Adrenal gland (tissue), 12 donors: ENCODE results near the gene MAP4. TPM values are rescaled to one million over a fixed set of nuclear protein-coding genes. Genes with fewer than 3 reads are reported as not detected.

Experiments used
- DNase-seq, 7 donors: peaks; one replicate each; pipeline ENCODE4 v3.0.0-alpha.2; 2019 to 2020
- H3K27ac ChIP-seq, 5 donors: fragments of 200-600 bp; sonication (generic) in 4 of 5; 1 replicate in 3 of 5; 2 replicates in 2 of 5; pipeline versions ENCODE4 v1.5.1 to v1.8.0; 2016 to 2020; ENCODE audit warnings: mild to moderate bottlenecking in 1 of 5
- H3K27me3 ChIP-seq: fragments of 200-600 bp; 2 replicates; pipeline ENCODE4 v1.8.0; 2021
- H3K36me3 ChIP-seq, 2 donors: fragments of 200-600 bp; replicated peaks in 1 of 2; 1 replicate in 1 of 2; 2 replicates in 1 of 2; pipeline versions ENCODE4 v1.5.1 to v1.8.0; 2018 to 2022
- H3K4me1 ChIP-seq, 2 donors: fragments of 200-600 bp; replicated peaks in 1 of 2; 1 replicate in 1 of 2; 2 replicates in 1 of 2; pipeline versions ENCODE4 v1.5.1 to v1.8.0; 2018 to 2021
- H3K4me3 ChIP-seq, 4 donors: fragments of 200-600 bp; sonication (generic) in 3 of 4; one replicate each; pipeline ENCODE4 v1.5.1; 2016 to 2018
- H3K9me3 ChIP-seq, 3 donors: fragments of 200-600 bp; sonication (generic) in 1 of 3; replicated peaks in 1 of 3; 1 replicate in 2 of 3; 2 replicates in 1 of 3; pipeline versions ENCODE4 v1.5.1 to v1.8.0; 2016 to 2021
- CTCF ChIP-seq, 6 experiments: fragments of 450-650 bp in 4 of 6; fragments of 200-600 bp in 2 of 6; sonication (generic) in 1 of 6; IDR thresholded peaks; 1 replicate in 5 of 6; 2 replicates in 1 of 6; pipeline versions ENCODE4 v1.5.1 to v1.8.0; 2016 to 2021; ENCODE audit warnings: antibody characterized with exemption in 6 of 6, mild to moderate bottlenecking in 2 of 6, moderate library complexity in 1 of 6
- POLR2A ChIP-seq, 2 donors: fragments of 450-650 bp; IDR thresholded peaks; one replicate each; pipeline ENCODE4 v1.6.1; 2017; ENCODE audit warnings: antibody characterized with exemption in 2 of 2, mild to moderate bottlenecking in 2 of 2, moderate library complexity in 1 of 2
- WGBS, 4 donors: extraction: QIAGEN DNeasy Blood & Tissue Kit in 2 of 4; methylation state at CpG; one replicate each; pipeline versions ENCODE4 v1.1.5 to v1.1.7; 2013 to 2017; 5-methylcytosine and 5-hydroxymethylcytosine counted together
- intact Hi-C, 2 donors: fragments of 100-400 bp; cut with DNase I; formaldehyde crosslinking; loops; one replicate each; pipeline versions ENCODE4 v1.14.1 to v1.15.0; 2022 to 2023
- polyA plus RNA-seq, 3 donors: library from polyadenylated mRNA; stranded (reverse); fragments of 200-250 nt in 2 of 3; fragments of 350-450 nt in 1 of 3; fragmentation: Illumina TruSeq in 1 of 3; extraction: RNeasy Lipid Tissue Mini Kit (QIAGEN cat#74804) in 1 of 3; gene quantifications; one replicate each; pipeline ENCODE4 v1.2.3, GENCODE V29; 2013 to 2014
- total RNA-seq, 9 donors: library from RNA; depleted of rRNA in 4 of 9; stranded (reverse); fragments of >200 nt in 4 of 9; fragments of 120-200 nt in 1 of 9; fragmentation: NEBNext Ultra II Directional in 1 of 9; extraction: Animal tissue kit (Norgen Biotek cat#: 25700) in 1 of 9; gene quantifications; one replicate each; pipeline versions ENCODE4 v1.1.0 to v1.2.4, GENCODE V29; 2013 to 2023
- donor health status: healthy with polysubstance abuse.
- donor health status: Bipolar disorder and iron deficiency.
- donor health status: DM: yes; HTN: yes; CAD: no.
- donor health status: DM: no; HTN: no; CAD: no.
- donor health status: DM: no; HTN: no; CAD: no.
- donor health status: DM: yes; HTN: yes; CAD: no.

The MAP4 gene
- total and polyA plus RNA-seq, 12 donors: 34.3 to 152 (median 75.7) TPM

GRCh38 chr3:47817609-47818008 lies 198.6 kb downstream of the MAP4 start:
- TF ChIP-seq POLR2A (IDR thresholded peaks at IDR 0.05) (no peak), CTCF (IDR thresholded peaks at IDR 0.05) (no peak)
- H3K4me1 ChIP-seq: no peaks in the 10 kb centered on the region
- 91 to 94% (median 92%) methylated on average over 5 to 7 of the region's 7 CpGs for WGBS, 4 donors
- H3K27me3 ChIP-seq: no peaks in the 10 kb centered on the region
- intact Hi-C loops: no loop called here
- H3K9me3 ChIP-seq: no peaks in the 10 kb centered on the region
- H3K36me3 ChIP-seq: peaks cover 0 to 32% of the 10 kb centered on the region in 2 donors
- H3K27ac ChIP-seq: no peak overlapping the region
- H3K4me3 ChIP-seq: no peak overlapping the region
- no peak for DNase-seq

- H3K36me3 ChIP-seq: peaks cover 0 to 48% of the 10 kb centered on the region in 2 donors
- H3K4me1 ChIP-seq: no peaks in the 10 kb centered on the region
- H3K27ac ChIP-seq: no peak overlapping the region
- 83 to 86% (median 84%) methylated on average over 7 to 8 of the region's 8 CpGs for WGBS, 4 donors
- TF ChIP-seq POLR2A (IDR thresholded peaks at IDR 0.05) (no peak), CTCF (IDR thresholded peaks at IDR 0.05) (no peak)
- no peaks in the 10 kb centered on the region for H3K27me3 ChIP-seq
- no peak overlapping the region for H3K4me3 ChIP-seq
- intact Hi-C loops: no loop called here
- H3K9me3 ChIP-seq: no peaks in the 10 kb centered on the region
- no peak for DNase-seq
These were observed 202.6 kb downstream of the MAP4 start for GRCh38 chr3:47813551-47814177.

- H3K9me3 ChIP-seq: no peaks in the 10 kb centered on the region
- no peak overlapping the region for H3K27ac ChIP-seq
- WGBS, 4 donors: 91 to 95% (median 92%) methylated on average over 1 of the region's 1 CpG
- H3K4me3 ChIP-seq: no peak overlapping the region
- no peak for TF ChIP-seq POLR2A (IDR thresholded peaks at IDR 0.05)
- TF ChIP-seq CTCF (IDR thresholded peaks at IDR 0.05): no peak
- intact Hi-C loops: no loop called here
- H3K27me3 ChIP-seq: no peaks in the 10 kb centered on the region
- H3K36me3 ChIP-seq: peaks cover 0 to 32% of the 10 kb centered on the region in 2 donors
- H3K4me1 ChIP-seq: peaks cover 12 to 26% of the 10 kb centered on the region in 2 donors
- no peak for DNase-seq
These were observed 211.6 kb downstream of the MAP4 start for GRCh38 chr3:47804577-47804976.

- H3K27ac ChIP-seq: peak overlapping the region in 4 of 5 donors; percentile 91 to 99 (median 98)
- peaks cover 0 to 28% of the 10 kb centered on the region in 2 donors for H3K36me3 ChIP-seq
- intact Hi-C loops: no loop called here
- peak overlapping the region; percentile 48 to 100 (median 75) for H3K4me3 ChIP-seq
- H3K9me3 ChIP-seq: no peaks in the 10 kb centered on the region
- TF ChIP-seq POLR2A (IDR thresholded peaks at IDR 0.05): no peak
- no peak for TF ChIP-seq CTCF (IDR thresholded peaks at IDR 0.05)
- no peak for DNase-seq
- H3K4me1 ChIP-seq: peaks cover 12 to 26% of the 10 kb centered on the region in 2 donors
- no peaks in the 10 kb centered on the region for H3K27me3 ChIP-seq
- WGBS, 4 donors: 0 to 2% (median 1%) methylated on average over 3 to 20 of the region's 20 CpGs
These were observed 212.7 kb downstream of the MAP4 start for GRCh38 chr3:47803480-47804025.
